ENCODE results near the gene POLR2J.

GRCh38 chr7:102427019-102427405, 51.7 kb downstream of the POLR2J start:
- TF ChIP-seq POLR2A (IDR thresholded peaks at IDR 0.05) (no peak), CTCF (IDR thresholded peaks at IDR 0.05) (no peak)
